ENCODE data around the gene ZNF652. TPM values are rescaled to one million over a fixed set of nuclear protein-coding genes. Genes with fewer than 3 reads are reported as not detected.

ZNF652 gene
- total RNA-seq, 1 experiment from 2014 or later = 5.5 TPM

Other genes with a start within 250 kb of the ZNF652 start
- 0.03 TPM in 1 of 2 replicates, not detected in the other for gene B4GALNT2, start 229.5 kb downstream of the ZNF652 start, total RNA-seq (2014; rRNA removed; shearing (Covaris generic); ENCODE audit: low replicate concordance)
- not detected in 2 replicates for gene GNGT2, start 151.7 kb downstream of the ZNF652 start, total RNA-seq (2014; rRNA removed; shearing (Covaris generic); ENCODE audit: low replicate concordance)
- not detected in 2 replicates for gene ABI3, start 151.5 kb downstream of the ZNF652 start, total RNA-seq (2014; rRNA removed; shearing (Covaris generic); ENCODE audit: low replicate concordance)
- gene PHOSPHO1, start 131.5 kb downstream of the ZNF652 start, total RNA-seq (2014; rRNA removed; shearing (Covaris generic); ENCODE audit: low replicate concordance) = not detected in 2 replicates
- 179 and 303 TPM in 2 replicates for gene PHB1, start 52.6 kb upstream of the ZNF652 start, total RNA-seq (2014; rRNA removed; shearing (Covaris generic); ENCODE audit: low replicate concordance)
- 3.4 and 3.6 TPM in 2 replicates for gene NGFR, start 133.0 kb upstream of the ZNF652 start, total RNA-seq (2014; rRNA removed; shearing (Covaris generic); ENCODE audit: low replicate concordance)
- gene NXPH3, start 213.6 kb upstream of the ZNF652 start, total RNA-seq (2014; rRNA removed; shearing (Covaris generic); ENCODE audit: low replicate concordance) = 0.36 TPM in 1 of 2 replicates, not detected in the other

Measured in MG63 (cell line).